Left ventricle myocardium superior (tissue), 1 donor: ENCODE results near the gene TGM2. TPM values are rescaled to one million over a fixed set of nuclear protein-coding genes. Genes with fewer than 3 reads are reported as not detected.
A peak's percentile ranks its signal among the peaks of the same experiment; 100 is the strongest.

ENCODE experiments used
- ATAC-seq: fragments of 200-7000 bp; cut with Tn5 transposase; one replicate; pipeline ENCODE4 v1.9.1; 2020; ENCODE audit warnings: mild to moderate bottlenecking, moderate library complexity
- DNase-seq: peaks from one replicate; pipeline ENCODE4 v3.0.0-alpha.2; 2020
- intact Hi-C: fragments of 100-400 bp; cut with micrococcal nuclease; formaldehyde crosslinking; loops from one replicate; pipeline ENCODE4 v1.11.0; 2022
- total RNA-seq: library from RNA; stranded (reverse); fragmentation: NEBNext Ultra II Directional; extraction: Animal tissue kit (Norgen Biotek cat#: 25700); gene quantifications from one replicate; pipeline ENCODE4 v1.2.1, GENCODE V29; 2021
- donor health status: DM: no; HTN: yes; CAD: no; lungs with severe emphysema.

Gene TGM2
- total RNA-seq, 1 donor from 2014 or later: 473 TPM

DNA sequence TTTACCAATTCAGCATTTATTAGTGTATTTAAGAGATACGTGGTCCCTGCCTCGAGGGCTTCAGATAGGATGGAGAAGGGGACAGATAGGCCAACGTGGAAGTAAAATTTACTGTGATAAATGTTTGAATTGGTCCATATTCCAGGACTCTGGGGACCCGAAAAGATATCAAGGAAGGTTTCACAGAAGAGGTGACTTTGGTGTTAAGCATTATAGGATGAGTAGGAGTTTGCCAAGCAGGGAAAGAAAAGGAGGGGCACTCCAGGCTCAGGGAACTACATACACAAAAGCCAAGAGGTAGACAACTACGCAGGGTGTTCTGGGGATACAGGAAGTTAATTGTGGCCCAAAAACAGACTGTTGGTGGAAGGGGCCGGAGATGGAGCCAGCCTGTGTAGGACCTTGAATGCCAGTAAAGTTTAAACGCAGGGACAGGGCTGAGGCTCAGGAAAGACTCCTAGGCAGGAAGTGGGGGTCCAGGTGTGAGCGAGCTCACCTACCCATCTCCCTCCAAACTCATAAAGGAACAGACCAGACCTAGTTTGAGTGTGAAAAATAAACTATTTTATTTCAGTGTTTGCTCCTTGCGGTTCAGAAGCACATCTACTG, 37.0 kb downstream of the TGM2 start:
- DNase-seq (no peak), ATAC-seq (no peak)
- intact Hi-C loops: no loop called here

DNA sequence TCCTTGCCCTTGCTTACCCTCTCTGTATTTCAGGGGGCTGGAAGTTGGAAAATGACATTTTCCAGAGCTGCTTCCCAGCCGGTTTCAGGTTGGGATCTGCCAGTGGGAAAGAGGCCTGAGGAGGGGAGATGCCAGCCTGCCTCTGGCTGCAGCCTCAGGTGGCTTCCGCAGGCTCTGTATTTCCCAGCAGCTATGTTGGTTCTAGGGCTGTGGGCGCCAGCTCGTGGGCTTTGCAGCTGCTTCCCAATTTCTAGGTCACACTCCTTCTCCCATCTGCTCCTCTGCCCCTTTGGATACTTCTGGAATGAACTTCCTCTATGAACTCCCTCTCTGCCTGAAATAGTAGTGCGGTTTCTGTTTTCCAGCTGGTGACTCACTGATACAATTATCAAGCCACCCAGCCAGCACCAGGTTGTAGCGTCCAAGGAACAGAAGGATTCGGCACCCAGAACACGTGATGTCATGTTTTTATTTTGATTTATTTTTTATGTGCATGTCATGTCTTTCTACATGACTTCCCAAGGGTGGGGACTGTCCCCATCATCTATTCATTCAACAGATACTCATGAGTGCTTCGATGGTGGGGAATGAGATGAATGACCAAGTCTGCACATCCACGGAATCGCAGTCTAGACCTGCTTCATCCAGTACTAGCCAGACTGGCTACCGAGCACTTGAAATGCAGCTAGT, 38.0 kb downstream of the TGM2 start:
- intact Hi-C loops: no loop called here
- DNase-seq: peak; percentile 46
- peak; percentile 79 for ATAC-seq

DNA sequence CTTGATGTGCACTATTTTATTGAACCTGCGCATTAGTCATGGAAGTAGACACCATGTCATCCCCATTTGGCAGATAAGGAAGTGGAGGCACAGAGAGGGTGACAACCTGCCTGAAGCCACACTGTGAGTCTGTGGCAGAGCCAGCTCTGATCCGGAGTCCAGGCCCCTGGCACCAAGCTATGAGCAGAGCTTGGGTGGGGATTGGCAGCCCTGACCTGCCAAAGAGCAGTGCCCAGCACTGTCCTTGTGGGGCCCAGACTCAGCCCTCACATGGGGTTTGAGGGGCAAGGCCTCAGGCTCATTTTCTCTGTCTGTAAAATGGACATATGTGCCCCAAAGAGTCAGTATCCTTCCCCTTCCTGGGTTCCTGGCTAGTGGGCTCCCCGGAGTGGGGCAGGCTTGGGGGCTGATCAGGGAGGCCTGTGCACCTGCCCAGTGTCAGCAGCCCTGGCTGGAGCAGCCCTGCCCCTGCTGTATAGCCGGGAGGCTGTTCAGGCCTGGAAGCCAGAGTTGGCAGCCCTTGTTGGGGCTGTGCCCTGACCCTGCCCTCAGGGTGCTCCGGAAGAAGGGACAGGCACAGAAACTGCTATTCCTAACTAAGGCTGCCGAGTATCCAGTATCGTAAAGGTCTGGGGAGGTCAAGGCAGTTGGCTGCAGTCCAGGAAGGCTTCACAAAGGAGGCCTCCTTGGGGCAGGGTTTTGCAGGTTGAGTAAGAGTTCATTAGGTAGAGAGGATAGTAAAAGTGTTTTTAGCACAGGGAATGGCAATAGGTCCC, 38.7 kb downstream of the TGM2 start:
- peak; percentile 47 for DNase-seq
- intact Hi-C loops: no loop called here
- peak; percentile 24 for ATAC-seq

DNA sequence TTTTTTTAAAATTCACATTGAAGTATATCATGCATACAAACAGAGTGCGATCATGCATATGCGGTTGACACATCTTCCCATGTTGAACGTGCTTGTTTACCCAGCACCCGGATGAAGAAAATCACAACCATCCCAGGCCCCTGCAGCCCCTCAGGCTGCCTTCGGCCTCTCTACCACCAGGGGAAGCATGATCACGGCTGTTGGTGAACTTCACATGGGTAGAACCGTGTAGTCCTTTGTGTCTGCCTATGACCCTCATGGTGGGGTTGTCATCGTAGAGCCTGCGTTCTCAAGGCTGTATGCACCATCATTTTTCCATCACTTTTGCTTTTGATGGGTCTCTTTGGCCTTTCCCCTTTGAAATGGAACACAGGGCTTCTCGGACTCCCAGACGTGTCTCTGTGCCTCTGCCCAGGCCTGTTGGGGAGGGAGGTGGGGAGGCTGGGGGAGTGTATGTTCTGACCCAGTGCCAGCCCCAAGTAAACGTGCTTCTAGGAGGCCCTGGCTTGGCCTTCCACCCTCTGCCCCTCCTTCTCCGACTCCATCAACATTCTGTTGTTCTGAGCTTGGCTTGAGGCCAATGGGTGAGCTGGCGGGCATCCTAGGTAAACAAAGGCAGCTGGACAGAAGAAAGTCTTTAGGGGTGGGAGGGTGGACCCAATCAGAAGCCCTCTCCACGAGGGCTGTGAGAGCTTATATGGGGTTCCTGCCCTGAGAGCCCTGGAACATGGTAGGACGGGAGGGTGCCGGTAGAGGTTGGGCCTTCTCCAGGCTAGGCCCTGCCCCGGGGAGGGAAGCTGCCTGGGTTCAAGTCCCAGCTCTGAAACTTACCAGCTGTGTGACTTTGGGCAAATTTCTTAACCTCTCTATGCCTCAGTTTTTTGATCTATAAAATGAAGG, 39.7 kb downstream of the TGM2 start:
- ATAC-seq (peak; percentile 54), DNase-seq (peak; percentile 74)
- intact Hi-C loops: no loop called here

DNA sequence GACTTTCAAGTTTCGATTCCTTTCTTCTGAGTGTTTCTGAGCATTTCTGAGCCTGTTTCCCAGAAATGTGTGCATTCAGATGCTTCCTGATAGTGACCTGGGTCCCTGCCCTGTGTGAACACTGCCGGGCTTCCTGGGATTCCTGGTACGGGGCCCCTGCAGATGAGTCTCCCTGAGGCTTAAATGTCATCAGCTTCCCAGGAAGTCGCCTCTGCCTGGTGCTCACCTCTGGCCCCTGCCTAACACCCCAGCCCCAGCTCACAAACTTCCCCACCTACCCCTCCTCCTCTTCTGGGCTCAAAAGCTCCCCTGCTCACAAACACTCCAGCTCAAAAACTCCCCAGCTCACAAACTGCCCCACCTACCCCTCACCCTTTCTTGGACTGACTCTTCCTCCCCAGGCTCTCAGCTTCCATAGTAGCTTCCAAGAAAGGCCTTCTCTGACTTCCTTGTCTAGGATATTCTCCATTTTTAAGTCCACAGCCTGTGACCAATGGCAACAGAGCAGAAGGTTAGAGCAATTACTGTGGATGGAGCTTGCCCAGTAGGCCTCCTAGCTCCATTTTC, 42.0 kb downstream of the TGM2 start:
- intact Hi-C loops: no loop called here
- DNase-seq (no peak), ATAC-seq (no peak)

DNA sequence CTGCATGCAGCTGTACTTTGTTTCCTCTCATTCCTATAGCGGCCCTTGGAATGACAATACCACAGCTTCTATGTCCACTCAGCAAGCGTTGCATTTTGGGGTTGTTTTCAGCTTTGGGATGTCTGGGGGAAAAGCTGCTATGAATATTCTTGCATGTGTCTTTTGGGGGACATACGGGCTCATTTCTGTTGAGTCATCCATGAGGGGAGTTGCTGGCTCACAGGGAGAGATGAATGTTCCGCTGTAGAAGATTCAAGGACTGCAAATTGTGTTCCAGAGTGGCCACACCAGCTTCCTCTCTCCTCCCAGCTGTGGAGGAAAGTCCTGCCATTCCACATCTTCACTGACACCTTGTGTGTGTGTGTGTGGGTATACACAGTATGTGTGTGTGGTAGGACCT, 43.3 kb downstream of the TGM2 start:
- no peak for DNase-seq
- intact Hi-C loops: no loop called here
- ATAC-seq: no peak

DNA sequence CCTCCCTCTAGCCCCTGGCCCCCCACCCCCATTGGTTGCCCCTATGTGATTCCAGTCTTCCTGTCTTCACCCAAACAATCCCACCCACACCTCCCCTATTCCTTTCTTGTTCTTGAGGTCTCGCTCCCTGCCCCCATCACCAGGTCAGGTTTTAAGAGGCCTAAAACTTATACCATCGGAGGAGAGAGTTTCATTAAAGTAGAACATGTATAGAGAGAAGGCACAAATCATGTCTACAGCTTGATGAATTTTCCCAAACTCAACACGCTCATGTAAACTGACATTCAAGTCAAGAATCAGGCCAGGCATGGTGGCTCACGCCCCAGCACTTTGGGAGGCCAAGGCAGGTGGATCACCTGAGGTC, 44.5 kb downstream of the TGM2 start:
- intact Hi-C loops: no loop called here
- DNase-seq: no peak
- no peak for ATAC-seq

DNA sequence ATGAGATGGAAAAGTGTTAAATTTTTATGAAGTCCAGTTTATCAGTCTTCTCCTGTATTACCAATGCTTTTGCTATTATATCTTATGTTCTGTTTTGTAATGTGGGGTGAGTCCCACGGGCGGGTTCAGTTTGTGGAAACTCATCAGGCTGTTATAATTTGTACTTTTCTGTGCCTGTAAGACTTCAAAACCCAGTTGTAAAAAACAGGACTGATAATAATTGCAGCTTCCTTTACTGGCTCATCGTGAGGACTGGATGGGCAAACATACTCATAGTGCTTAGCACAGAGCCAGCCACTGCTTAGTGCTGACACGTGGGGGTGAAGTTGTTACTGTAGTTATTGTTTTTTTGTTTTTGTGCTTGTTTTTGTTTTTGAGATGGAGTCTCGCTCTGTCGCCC, 45.6 kb downstream of the TGM2 start:
- intact Hi-C loops: no loop called here
- no peak for DNase-seq
- ATAC-seq: no peak

DNA sequence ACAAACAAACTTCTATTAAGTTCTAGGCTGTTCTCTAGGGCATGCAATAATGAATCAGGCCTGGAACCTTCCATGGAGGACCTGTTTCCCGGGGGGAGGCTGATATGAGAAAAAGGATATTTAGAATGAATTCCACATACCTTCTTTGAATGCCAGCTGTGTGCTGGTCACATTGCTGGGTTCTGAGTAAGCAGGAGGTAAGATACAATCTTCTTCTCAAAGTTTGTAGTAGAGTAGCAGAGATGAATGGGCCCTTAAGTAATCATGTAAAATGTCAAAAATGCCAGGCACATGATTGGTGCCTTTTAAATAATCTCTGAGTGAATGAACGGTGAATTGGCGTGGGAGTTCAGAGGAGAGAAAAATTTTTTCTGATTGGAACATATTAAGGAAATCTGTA, 47.4 kb downstream of the TGM2 start:
- ATAC-seq: no peak
- intact Hi-C loops: no loop called here
- no peak for DNase-seq

DNA sequence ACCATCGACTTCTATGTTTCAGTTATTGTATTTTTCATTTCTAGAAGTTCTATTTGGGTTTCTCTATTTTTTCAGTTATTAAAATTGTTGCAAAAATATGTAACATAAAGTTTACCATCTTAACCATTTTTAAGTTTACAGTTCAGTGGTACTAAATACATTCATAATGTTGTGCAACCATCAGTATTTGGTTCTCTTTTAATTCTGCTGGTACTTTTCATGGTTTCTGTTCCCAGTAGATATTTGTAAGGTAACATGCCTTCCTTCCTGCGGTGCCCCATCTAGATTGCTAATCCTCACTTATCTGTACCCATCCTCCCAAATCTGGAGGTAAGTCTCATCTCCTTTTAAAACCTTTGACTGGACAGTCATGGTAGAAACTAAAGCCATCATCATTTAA, 47.9 kb downstream of the TGM2 start:
- intact Hi-C loops: no loop called here
- no peak for DNase-seq
- ATAC-seq: no peak

DNA sequence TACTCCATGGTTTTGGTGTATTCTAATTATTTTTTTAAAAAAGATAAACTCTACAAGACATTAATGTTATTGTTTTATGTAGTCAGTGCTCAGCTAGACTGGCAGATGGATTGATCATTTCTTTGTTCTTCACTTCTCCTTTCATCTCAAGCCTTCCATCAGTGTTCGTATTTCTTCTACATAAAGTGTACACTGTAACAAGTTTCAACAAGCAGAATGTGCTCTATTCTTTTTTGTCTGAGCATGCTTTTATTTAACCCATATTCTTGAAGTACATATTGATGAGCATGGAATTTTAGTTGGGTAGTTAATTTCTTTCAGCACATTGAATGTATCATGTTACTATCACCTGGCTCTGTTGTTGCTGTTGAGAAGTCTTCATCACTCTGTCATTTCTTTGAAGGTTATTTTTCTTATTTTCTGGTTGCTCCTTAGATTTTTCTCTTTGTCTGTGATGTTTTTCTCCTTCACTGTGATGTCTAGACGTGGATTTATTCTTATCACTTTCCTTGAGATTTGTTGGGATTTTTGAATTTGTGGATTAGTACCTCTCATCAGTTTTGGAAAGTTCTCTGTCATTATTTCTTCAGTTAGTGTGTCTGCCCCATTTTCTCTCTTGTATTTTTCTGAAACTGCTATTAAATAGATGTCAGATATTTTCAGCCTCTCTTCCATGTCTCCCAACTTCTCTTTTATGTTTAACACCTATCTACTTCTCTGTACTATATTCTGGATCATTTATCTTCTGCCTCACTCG, 48.5 kb downstream of the TGM2 start:
- no peak for ATAC-seq

DNA sequence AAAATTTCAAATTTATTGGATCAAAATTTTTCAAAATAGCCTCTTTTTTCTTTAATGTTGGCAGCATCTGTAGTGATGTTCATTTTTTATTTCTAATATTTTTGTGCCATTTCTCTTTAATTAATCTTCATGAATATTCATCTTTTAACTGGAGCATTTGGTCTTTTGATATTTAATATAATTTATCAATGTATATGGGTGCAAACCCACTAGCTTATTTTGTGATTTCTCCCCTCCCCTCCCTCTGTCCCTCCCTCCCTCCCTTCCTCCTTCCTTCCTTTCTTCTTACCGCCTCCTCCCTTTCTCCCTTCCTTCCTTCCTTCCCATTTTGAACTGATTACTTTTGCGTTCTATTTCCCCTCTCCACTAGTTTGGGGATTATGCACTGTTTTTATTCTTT, 49.2 kb downstream of the TGM2 start:
- DNase-seq (no peak), ATAC-seq (no peak)
- intact Hi-C loops: no loop called here

More for the DNA sequence above, 48.5 kb downstream of the TGM2 start:
- DNase-seq: no peak
- intact Hi-C loops: no loop called here

DNA sequence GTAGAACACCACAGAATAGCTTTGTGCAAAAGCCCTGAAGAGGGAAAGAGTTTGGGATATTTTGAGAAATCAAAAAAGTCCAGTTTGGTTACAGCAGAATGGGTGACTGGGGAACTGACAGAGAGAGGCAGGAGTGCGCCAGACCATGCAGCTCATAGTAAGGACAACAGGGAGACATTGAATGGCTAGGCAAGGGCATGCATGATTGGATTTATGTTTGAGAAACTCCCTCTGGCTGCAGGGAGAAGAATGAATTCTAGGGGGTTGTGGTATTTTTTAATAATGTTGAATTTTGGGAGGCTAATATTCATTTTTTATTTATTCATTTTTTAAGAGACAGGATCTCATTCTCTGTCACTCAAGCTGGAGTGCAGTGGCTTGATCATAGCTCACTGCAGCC, 49.9 kb downstream of the TGM2 start:
- DNase-seq (no peak), ATAC-seq (no peak)
- intact Hi-C loops: no loop called here

DNA sequence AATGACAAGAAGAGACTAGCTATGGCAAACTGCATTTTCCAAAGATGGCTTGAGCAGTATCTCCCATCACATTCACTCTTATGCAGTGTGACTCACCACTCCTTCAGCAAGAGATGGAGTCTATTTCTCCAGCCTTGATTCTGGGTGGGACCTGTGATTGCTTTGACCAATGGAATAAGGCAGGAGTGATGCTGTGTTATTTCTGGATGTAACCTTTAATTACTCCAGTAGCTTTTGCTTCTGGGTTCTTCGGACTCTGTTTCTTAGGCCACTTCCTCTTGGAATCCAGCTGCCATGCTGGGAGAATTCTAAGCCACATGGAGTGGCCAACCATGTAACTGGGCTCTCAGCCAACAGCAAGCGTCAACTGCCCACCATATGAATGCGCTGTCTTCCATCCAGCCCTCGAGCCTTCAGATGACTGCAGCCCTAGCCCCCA, 50.7 kb downstream of the TGM2 start:
- intact Hi-C loops: no loop called here
- ATAC-seq: no peak
- no peak for DNase-seq

DNA sequence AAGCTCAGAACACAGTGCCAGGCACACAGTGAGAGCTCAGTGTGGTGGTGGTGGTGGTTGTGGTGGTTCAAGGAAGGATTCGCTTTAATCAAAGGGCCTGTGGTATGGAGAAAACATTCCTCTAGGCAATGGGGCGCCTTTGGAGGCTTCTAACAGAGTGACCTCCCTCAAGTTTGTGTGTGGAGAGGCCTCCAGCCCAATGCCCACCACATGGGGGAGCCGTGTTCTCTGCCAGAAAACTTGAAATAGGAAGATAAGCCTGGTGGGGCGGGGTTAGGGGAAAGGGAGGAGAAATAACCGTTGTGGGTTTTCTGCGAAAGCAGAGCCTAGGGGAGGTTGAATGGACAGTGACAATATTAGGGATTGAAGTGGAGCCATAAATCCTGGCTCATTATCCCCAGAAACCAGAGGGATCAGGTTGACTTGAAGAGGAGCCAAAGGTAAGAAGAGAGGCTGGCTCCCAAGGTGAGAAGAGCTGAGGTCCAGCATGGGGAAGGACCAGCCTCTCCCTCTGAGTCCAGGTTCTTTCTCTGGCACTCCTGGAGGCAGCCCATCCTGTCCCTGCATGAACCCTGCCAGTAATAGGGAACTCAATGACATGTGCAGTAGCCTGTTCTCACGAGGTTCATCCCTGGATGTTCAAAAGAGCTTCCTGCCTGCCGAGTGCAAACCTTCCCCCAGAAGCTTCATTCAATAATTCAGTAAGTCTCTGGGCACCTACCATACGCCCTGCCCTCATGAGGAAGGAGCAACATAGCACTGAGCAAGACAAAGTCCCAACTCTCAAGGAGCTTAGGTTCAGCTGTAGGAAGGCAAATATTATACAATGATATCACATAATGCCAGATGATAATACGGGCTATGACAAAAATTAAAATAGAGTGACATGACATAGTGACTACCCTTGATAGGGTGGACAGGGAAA, 51.4 kb downstream of the TGM2 start:
- intact Hi-C loops: no loop called here
- DNase-seq (no peak), ATAC-seq (no peak)

DNA sequence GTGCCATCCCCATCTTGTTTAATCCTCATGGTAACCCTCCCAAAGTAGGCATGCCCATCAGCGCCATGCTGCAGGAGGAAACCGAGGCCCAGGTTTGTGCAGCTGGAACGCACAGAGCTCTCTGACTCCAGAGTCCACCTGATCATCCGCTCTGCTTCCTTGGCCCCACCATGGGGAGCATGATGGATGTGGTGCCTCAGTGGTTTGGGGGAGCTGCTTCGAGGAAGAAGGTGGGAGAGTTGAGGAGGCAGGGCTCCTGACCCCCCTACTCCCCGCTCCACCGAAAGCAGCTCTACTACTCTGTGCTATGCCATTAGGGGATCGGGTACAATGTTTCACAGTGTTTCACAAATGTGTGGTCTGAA, 52.2 kb downstream of the TGM2 start:
- intact Hi-C loops: no loop called here
- DNase-seq (no peak), ATAC-seq (no peak)

DNA sequence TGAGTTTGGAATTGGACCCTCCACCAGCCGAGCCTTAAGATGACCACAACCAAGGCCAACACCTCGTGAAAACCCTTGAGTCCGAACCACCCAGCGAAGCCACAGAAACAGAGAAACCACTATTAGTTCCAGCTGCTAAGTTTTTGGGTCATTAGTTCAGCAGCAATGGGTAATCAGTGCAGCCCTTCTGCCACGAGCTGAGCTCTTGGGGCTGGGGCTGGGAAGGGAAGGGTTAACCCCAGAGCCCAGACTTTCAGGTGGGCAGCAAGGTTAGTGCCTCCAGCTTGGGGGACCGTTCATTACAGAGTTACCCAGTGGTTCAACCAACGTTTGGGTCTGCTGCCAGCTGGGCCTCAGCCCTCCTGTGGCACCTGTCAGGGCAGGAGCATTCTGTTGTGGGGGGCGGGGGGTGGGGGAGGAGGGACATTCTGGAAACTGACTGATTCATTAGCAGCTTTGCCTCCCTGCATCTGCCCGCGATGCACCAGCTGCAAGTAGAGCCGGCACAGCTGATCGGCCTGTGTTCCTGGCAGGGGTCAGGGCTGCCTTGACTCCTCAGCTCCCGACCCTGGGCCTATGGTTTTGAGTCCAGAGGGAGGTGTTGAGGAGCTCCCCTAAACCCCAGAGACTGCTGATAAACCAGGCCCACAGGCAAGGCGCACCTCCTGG, 52.7 kb downstream of the TGM2 start:
- ATAC-seq (no peak), DNase-seq (no peak)
- intact Hi-C loops: no loop called here
